Mesendoderm (in vitro differentiated cells): ENCODE data around the gene YWHAG.

Source experiments
- DNase-seq: peaks from one replicate; pipeline ENCODE4 v3.0.0; 2013
- H2AK5ac ChIP-seq: 2 replicates; pipeline ENCODE4 v1.6.1; 2013; ENCODE audit warnings: low read length, inconsistent platforms
- H2BK120ac ChIP-seq: 2 replicates; pipeline ENCODE4 v1.6.1; 2013; ENCODE audit warnings: low read depth, mild to moderate bottlenecking, low read length, moderate library complexity, mixed read lengths
- H2BK15ac ChIP-seq: replicated peaks from 2 replicates; pipeline ENCODE4 v1.6.1; 2013; ENCODE audit warnings: low read depth, mild to moderate bottlenecking, moderate library complexity
- H2BK5ac ChIP-seq: 2 replicates; pipeline ENCODE4 v1.6.1; 2013; ENCODE audit warnings: low read length, inconsistent platforms
- H3K18ac ChIP-seq: 2 replicates; pipeline ENCODE4 v1.6.1; 2013; ENCODE audit warnings: mild to moderate bottlenecking, low read length, mixed read lengths
- H3K23ac ChIP-seq: one replicate; pipeline ENCODE4 v1.6.1; 2013; ENCODE audit warnings: low read length
- H3K27ac ChIP-seq: 2 replicates; pipeline ENCODE4 v1.5.1; 2013; ENCODE audit warnings: low read depth, mild to moderate bottlenecking, inconsistent platforms, low read length, moderate library complexity
- H3K27me3 ChIP-seq: 2 replicates; pipeline ENCODE4 v1.6.1; 2013; ENCODE audit warnings: low read length, control low read depth, mild to moderate bottlenecking, inconsistent platforms; ENCODE audit not compliant: insufficient read depth, poor library complexity
- H3K36me3 ChIP-seq: 2 replicates; pipeline ENCODE4 v1.6.1; 2013; ENCODE audit warnings: low read length, inconsistent platforms; ENCODE audit not compliant: control insufficient read depth, insufficient read depth
- H3K4ac ChIP-seq: one replicate; pipeline ENCODE4 v1.6.1; 2013; ENCODE audit warnings: low read depth, mild to moderate bottlenecking, low read length, moderate library complexity
- H3K4me1 ChIP-seq: 2 replicates; pipeline ENCODE4 v1.6.1; 2013; ENCODE audit warnings: low read depth, low read length, inconsistent platforms; ENCODE audit not compliant: control insufficient read depth
- H3K4me2 ChIP-seq: 2 replicates; pipeline ENCODE4 v1.6.1; 2013; ENCODE audit warnings: low read length
- H3K4me3 ChIP-seq: 2 replicates; pipeline ENCODE4 v1.5.1; 2013; ENCODE audit warnings: mild to moderate bottlenecking, low read length
- H3K56ac ChIP-seq: one replicate; pipeline ENCODE4 v1.6.1; 2013; ENCODE audit warnings: low read length
- H3K79me1 ChIP-seq: 2 replicates; pipeline ENCODE4 v1.6.1; 2013; ENCODE audit warnings: low read length, inconsistent platforms
- H3K79me2 ChIP-seq: 2 replicates; pipeline ENCODE4 v1.6.1; 2013; ENCODE audit warnings: mild to moderate bottlenecking, low read length; ENCODE audit not compliant: control insufficient read depth, insufficient read depth
- H3K9ac ChIP-seq: 2 replicates; pipeline ENCODE4 v1.6.1; 2013; ENCODE audit warnings: low read length, inconsistent platforms
- H4K5ac ChIP-seq: one replicate; pipeline ENCODE4 v1.6.1; 2013; ENCODE audit warnings: low read length
- H4K8ac ChIP-seq: one replicate; pipeline ENCODE4 v1.6.1; 2013; ENCODE audit warnings: low read depth, mild to moderate bottlenecking, control low read depth, low read length, moderate library complexity
- WGBS: extraction: QIAGEN DNeasy Blood & Tissue Kit; methylation state at CpG from one replicate; pipeline ENCODE4 v1.1.7; 2013; ENCODE audit warnings: low lambda C conversion rate, missing lambda C conversion rate; ENCODE audit not compliant: insufficient coverage; ENCODE audit errors: extremely low coverage; 5-methylcytosine and 5-hydroxymethylcytosine counted together

Gene YWHAG

DNA sequence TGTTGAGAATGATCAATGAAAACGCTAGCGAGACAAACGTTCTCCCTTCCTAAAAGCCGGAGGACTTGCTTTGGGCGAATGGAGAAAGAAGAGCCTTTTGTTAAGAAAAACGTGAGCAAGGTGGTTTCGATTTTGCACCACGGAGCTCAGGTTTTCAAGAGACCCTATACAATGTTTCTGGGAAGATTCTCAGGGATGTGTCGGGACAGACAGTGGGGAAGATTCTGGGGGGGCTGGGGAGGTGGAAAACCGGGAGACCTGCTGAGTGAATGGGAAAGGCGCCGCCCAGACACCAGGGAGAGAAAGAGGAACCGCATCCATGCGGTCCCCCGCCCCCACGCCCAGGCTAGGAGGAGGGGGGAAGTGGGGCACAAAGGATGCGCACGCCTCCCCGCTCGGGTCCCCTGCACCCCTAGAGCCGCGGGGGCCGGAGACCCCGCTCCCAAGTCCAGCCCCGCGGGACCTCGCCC is 745 bp downstream of the YWHAG start:
- no peak overlapping the region for H2BK120ac ChIP-seq
- peaks cover 2% of the 10 kb centered on the region for H3K36me3 ChIP-seq
- H2BK5ac ChIP-seq, result no peak overlapping the region
- H2BK15ac ChIP-seq, result no peak overlapping the region
- peak; percentile 60 for DNase-seq
- peak overlapping the region; percentile 96 for H3K4me3 ChIP-seq
- no CpG with 5 or more reads among the region's 27 CpGs for WGBS
- no peak overlapping the region for H4K5ac ChIP-seq
- peaks cover 7% of the 10 kb centered on the region for H3K4me1 ChIP-seq
- peak overlapping the region; percentile 61 for H3K4ac ChIP-seq
- peak overlapping the region; percentile 99 for H3K9ac ChIP-seq
- no peak overlapping the region for H3K23ac ChIP-seq
- peak overlapping the region; percentile 82 for H3K27ac ChIP-seq
- H3K56ac ChIP-seq, result peak overlapping the region; percentile 100
- H3K4me2 ChIP-seq, result peak overlapping the region; percentile 66
- no peak overlapping the region for H4K8ac ChIP-seq
- no peaks in the 10 kb centered on the region for H3K27me3 ChIP-seq
- no peak overlapping the region for H2AK5ac ChIP-seq
- peaks cover 56% of the 10 kb centered on the region for H3K79me2 ChIP-seq
- H3K18ac ChIP-seq, result peak overlapping the region; percentile 86
- no peaks in the 10 kb centered on the region for H3K79me1 ChIP-seq

DNA sequence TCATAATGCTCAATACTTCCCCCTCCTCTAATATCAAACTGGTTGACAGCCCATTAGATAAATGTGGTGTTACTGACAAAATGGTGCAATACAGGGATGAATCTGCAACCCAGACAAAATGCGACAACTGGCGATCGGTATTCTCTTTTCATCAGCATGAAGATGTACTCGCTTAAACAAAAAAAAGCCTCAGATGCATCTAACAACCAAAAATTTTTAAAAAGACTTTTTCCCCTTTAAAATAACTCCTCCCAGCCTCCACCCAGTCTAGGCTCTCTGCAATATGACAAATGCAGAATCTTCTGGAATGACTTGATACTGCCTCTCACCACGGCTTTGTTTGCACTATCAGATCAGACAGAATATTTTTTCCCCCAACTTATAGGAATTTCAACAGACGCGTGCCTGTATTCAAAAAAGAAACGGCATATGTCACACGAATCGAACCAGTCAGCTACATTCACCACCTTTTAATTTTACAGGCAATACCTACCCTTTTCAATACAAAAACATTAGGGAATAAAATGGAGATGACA is 1.2 kb downstream of the YWHAG start:
- no peaks in the 10 kb centered on the region for H3K79me1 ChIP-seq
- DNase-seq, result no peak
- peaks cover 2% of the 10 kb centered on the region for H3K36me3 ChIP-seq
- H3K27me3 ChIP-seq, result no peaks in the 10 kb centered on the region
- H3K4me1 ChIP-seq, result peaks cover 7% of the 10 kb centered on the region
- peak overlapping the region; percentile 100 for H3K56ac ChIP-seq
- H3K27ac ChIP-seq, result no peak overlapping the region
- peaks cover 61% of the 10 kb centered on the region for H3K79me2 ChIP-seq
- no peak overlapping the region for H2BK15ac ChIP-seq
- no peak overlapping the region for H2BK5ac ChIP-seq
- no peak overlapping the region for H4K8ac ChIP-seq
- H3K23ac ChIP-seq, result no peak overlapping the region
- no peak overlapping the region for H4K5ac ChIP-seq
- no CpG with 5 or more reads among the region's 10 CpGs for WGBS
- no peak overlapping the region for H3K18ac ChIP-seq
- H3K9ac ChIP-seq, result peak overlapping the region; percentile 99
- no peak overlapping the region for H2AK5ac ChIP-seq
- no peak overlapping the region for H2BK120ac ChIP-seq
- H3K4me3 ChIP-seq, result peak overlapping the region; percentile 96
- H3K4ac ChIP-seq, result no peak overlapping the region
- H3K4me2 ChIP-seq, result peak overlapping the region; percentile 66

DNA sequence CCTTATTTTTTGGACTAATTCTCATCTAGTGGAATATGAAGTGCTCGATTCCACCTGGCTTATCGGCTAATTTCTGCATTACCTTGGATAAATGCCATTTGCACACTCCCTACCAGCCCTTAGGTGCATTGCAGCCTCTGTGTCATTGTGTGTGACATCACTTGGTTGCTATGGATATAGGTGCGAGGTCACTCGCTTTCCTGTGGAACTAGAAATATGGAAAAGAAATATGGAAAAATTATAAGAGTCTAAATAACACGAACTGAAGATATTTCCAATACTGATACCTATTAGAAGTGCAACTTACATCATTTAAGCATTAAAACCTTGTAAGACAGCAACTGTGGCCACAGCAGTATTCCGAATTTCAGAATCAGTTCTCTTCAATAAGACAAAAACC is 2.0 kb downstream of the YWHAG start:
- peak; percentile 63 for DNase-seq
- no peak overlapping the region for H3K18ac ChIP-seq
- H2BK15ac ChIP-seq, result no peak overlapping the region
- H3K9ac ChIP-seq, result peak overlapping the region; percentile 14
- no peaks in the 10 kb centered on the region for H3K27me3 ChIP-seq
- H4K8ac ChIP-seq, result no peak overlapping the region
- no peak overlapping the region for H2BK5ac ChIP-seq
- H3K4ac ChIP-seq, result no peak overlapping the region
- H3K36me3 ChIP-seq, result peaks cover 2% of the 10 kb centered on the region
- peak overlapping the region; percentile 4 for H3K4me2 ChIP-seq
- H3K27ac ChIP-seq, result no peak overlapping the region
- H2AK5ac ChIP-seq, result no peak overlapping the region
- H3K23ac ChIP-seq, result no peak overlapping the region
- H2BK120ac ChIP-seq, result no peak overlapping the region
- H3K56ac ChIP-seq, result no peak overlapping the region
- H4K5ac ChIP-seq, result no peak overlapping the region
- H3K4me1 ChIP-seq, result peaks cover 7% of the 10 kb centered on the region
- H3K79me2 ChIP-seq, result peaks cover 68% of the 10 kb centered on the region
- no peaks in the 10 kb centered on the region for H3K79me1 ChIP-seq
- no peak overlapping the region for H3K4me3 ChIP-seq
- no CpG with 5 or more reads among the region's 6 CpGs for WGBS

DNA sequence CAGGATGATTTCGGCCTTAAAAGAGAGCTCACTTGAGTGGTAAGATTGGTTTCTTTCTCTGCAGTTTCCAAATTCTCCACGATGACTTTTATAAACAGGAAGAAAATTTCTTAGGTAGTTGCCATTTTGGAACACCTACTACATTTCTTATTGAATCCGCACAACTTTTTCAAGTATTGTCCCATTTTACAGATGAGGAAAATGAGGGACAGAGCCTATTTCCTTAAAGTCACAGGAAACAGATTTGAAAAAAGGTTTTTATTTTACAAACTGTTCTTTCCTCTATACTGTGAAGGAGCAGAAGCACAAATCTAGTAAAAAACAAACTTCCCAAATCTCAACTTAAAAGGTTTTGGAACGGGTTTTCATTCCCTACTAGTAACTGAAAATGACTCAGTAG is 2.7 kb downstream of the YWHAG start:
- Histone ChIP-seq H3K4me2 (no peak overlapping the region), H2BK120ac (no peak overlapping the region), H3K79me2 (peaks cover 75% of the 10 kb centered on the region), H3K23ac (no peak overlapping the region), H3K27ac (no peak overlapping the region), H3K4me1 (peaks cover 7% of the 10 kb centered on the region), H2AK5ac (no peak overlapping the region), H3K56ac (no peak overlapping the region), H3K36me3 (peaks cover 2% of the 10 kb centered on the region), H3K79me1 (peaks cover under 1% of the 10 kb centered on the region), H4K8ac (no peak overlapping the region), H3K4ac (no peak overlapping the region), H4K5ac (no peak overlapping the region), H3K4me3 (no peak overlapping the region), H2BK5ac (no peak overlapping the region), H3K27me3 (no peaks in the 10 kb centered on the region), H2BK15ac (no peak overlapping the region), H3K18ac (no peak overlapping the region), H3K9ac (no peak overlapping the region)
- DNase-seq, result no peak
- WGBS, result no CpG with 5 or more reads among the region's 4 CpGs

DNA sequence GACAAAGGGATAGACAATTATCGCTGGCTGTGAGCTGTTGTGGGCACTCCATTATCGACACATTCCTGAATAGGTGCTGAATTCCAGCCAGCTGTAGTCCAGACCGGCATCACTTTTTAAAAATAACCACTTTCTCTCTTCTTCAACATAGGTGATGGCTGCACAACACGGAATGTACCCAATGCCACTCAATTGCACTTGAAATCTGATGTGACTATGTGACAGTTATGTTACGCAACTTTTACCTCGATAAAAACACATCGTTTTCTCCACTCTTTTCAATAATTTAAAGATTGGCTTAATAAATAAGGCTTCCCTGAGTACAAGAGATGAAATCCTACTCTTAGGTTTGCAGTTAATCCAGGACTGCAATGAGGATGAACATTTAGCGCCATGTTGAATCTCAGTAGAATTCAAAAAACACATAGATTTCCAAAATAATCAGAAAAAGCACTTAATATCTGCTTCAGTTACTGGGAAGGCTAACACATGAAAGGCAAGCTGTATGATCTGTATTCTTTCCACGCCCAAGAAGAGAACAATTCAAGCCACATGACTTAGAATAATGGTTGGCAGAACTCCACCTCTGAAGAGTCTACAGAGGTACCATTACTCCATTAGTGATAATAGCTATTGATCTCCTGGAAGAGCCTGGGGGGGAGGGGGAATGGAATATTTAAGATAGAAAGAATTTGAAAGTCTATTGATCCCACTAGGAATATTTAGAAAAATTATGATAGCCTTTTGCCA is 3.6 kb downstream of the YWHAG start:
- Histone ChIP-seq H3K27me3 (no peaks in the 10 kb centered on the region), H3K4me3 (no peak overlapping the region), H3K36me3 (peaks cover 4% of the 10 kb centered on the region), H3K4ac (no peak overlapping the region), H2BK120ac (no peak overlapping the region), H3K79me1 (peaks cover 4% of the 10 kb centered on the region), H3K4me2 (no peak overlapping the region), H3K23ac (peak overlapping the region; percentile 30), H3K18ac (no peak overlapping the region), H3K27ac (no peak overlapping the region), H3K4me1 (peaks cover 7% of the 10 kb centered on the region), H3K79me2 (peaks cover 83% of the 10 kb centered on the region), H3K56ac (no peak overlapping the region), H2BK5ac (no peak overlapping the region), H3K9ac (no peak overlapping the region), H4K5ac (no peak overlapping the region), H2AK5ac (no peak overlapping the region), H2BK15ac (no peak overlapping the region), H4K8ac (no peak overlapping the region)
- WGBS, result 100% methylated on average over 3 of the region's 9 CpGs
- DNase-seq, result peak; percentile 65
